Lower leg skin (tissue), 3 donors: ENCODE data around the gene IFNE.

Experiments
- CTCF ChIP-seq, 3 donors: fragments of 450-650 bp; IDR thresholded peaks; one replicate each; pipeline ENCODE4 v1.5.1; 2016; ENCODE audit warnings: antibody characterized with exemption in 3 of 3, mild to moderate bottlenecking in 3 of 3, moderate library complexity in 2 of 3
- POLR2A ChIP-seq, 2 donors: fragments of 450-650 bp; IDR thresholded peaks; one replicate each; pipeline ENCODE4 v1.6.1; 2016 to 2017; ENCODE audit warnings: antibody characterized with exemption in 2 of 2, mild to moderate bottlenecking in 1 of 2, moderate library complexity in 1 of 2

GRCh38 chr9:21502586-21502985 is 20.5 kb upstream of the IFNE start:
- TF ChIP-seq CTCF (IDR thresholded peaks at IDR 0.05), result no peak
- TF ChIP-seq POLR2A (IDR thresholded peaks at IDR 0.05), result no peak
